Measurements from ENCODE around the gene CCDC71L.

CCDC71L gene

DNA sequence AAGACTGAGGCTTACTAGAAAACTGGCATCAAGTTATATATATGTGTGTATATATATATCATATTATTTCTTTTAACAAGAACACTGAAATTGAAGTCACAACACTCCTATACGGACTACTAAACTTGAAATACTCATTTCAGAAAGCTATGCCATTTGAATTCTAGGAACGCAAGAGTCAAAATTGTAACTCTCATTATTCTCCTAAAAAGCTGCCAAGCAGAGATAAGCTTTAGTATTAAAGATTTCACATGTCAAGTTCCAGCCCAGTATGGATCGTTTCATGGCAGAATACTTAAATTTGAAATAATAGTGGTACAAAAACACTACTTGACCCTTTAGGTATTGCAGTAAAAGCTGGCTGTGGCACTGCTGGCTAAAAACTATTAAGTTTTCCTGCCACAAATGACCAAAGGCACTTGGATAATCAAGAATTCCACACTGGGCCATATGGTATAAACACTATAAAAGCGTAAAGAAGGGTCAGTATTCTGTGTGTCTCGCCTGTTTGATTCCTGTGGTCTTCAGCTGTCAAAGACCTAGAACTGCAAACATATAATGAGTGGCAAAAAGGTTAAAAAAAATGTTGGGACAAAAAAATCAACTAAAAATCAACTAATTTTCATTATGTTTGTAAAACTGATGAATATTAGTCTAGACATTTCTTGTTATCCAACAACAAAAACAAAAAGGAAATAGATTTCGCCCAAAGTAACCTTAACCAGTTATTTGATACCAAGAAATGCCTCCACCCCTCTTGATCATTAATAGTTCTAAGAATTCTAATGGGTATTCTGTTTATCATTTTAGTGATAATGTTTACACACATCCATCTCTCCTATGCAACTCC, 2.4 kb downstream of the CCDC71L start:
- no peak for TF ChIP-seq ZBTB7A (IDR thresholded peaks at IDR 0.05; ENCODE audit: low read depth)
- no peak for TF ChIP-seq TEAD4 (IDR thresholded peaks at IDR 0.05)
- no peak for TF ChIP-seq FOXM1 (IDR thresholded peaks at IDR 0.05; ENCODE audit: borderline replicate concordance, low read depth)
- no peak for TF ChIP-seq TCF12 (IDR thresholded peaks at IDR 0.05; ENCODE audit: low read depth)
- no peak for TF ChIP-seq CREB1 (IDR thresholded peaks at IDR 0.05; ENCODE audit: low read depth)
- TF ChIP-seq NFIC (IDR thresholded peaks at IDR 0.05) = no peak

DNA sequence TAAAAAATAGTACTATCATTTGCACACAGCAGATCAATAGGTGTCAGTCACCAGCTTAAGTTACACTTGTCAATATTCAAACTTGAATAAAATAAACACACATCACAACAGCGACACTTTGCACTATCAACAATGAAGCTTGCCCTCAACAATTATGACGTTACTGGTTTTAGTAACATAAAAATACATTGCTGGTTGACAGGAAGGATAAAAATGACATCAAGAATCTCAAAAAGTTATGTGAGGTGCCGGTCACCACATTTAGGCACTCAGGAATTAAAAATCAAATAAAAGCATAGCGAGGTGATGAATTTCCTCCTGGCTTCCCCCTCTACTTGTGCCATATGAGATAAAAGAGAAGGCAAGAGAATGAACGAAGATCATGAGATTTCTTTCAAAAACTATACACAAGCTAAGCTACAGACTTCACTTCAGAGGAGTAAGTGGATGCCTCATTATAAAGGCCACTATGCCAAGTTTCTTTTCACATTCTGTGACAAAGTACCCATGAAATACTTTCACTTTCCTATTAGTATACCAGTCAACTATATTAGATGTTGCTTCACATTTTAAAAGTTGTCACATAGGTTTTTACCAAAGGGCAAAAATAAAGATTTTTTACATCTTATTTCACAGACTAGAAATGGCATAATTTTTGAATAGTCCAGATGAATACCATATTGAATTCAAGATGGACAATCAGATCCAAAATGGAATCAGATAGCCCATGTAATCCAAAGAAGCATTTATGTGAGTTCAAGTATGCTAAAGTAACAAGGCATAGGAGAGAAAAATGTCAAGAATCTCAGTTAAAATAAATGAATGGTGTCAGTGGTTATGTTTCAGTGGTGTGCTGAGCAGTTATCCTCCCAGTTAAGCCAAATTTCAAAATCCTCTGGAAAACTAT, 3.6 kb downstream of the CCDC71L start:
- no peak for TF ChIP-seq TCF12 (IDR thresholded peaks at IDR 0.05; ENCODE audit: low read depth)
- no peak for TF ChIP-seq CREB1 (IDR thresholded peaks at IDR 0.05; ENCODE audit: low read depth)
- TF ChIP-seq, protein P1, sequence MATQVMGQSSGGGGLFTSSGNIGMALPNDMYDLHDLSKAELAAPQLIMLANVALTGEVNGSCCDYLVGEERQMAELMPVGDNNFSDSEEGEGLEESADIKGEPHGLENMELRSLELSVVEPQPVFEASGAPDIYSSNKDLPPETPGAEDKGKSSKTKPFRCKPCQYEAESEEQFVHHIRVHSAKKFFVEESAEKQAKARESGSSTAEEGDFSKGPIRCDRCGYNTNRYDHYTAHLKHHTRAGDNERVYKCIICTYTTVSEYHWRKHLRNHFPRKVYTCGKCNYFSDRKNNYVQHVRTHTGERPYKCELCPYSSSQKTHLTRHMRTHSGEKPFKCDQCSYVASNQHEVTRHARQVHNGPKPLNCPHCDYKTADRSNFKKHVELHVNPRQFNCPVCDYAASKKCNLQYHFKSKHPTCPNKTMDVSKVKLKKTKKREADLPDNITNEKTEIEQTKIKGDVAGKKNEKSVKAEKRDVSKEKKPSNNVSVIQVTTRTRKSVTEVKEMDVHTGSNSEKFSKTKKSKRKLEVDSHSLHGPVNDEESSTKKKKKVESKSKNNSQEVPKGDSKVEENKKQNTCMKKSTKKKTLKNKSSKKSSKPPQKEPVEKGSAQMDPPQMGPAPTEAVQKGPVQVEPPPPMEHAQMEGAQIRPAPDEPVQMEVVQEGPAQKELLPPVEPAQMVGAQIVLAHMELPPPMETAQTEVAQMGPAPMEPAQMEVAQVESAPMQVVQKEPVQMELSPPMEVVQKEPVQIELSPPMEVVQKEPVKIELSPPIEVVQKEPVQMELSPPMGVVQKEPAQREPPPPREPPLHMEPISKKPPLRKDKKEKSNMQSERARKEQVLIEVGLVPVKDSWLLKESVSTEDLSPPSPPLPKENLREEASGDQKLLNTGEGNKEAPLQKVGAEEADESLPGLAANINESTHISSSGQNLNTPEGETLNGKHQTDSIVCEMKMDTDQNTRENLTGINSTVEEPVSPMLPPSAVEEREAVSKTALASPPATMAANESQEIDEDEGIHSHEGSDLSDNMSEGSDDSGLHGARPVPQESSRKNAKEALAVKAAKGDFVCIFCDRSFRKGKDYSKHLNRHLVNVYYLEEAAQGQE (IDR thresholded peaks at IDR 0.05; ENCODE audit: low read depth) = no peak
- TF ChIP-seq EP300 (IDR thresholded peaks at IDR 0.05; ENCODE audit: borderline replicate concordance) = no peak
- TF ChIP-seq YY1 (IDR thresholded peaks at IDR 0.05; ENCODE audit: low read depth) = no peak
- TF ChIP-seq EGR1 (IDR thresholded peaks at IDR 0.05) = no peak
- no peak for TF ChIP-seq NFIC (IDR thresholded peaks at IDR 0.05)
- TF ChIP-seq TEAD4 (IDR thresholded peaks at IDR 0.05) = no peak
- TF ChIP-seq CEBPB (IDR thresholded peaks at IDR 0.05) = no peak
- TF ChIP-seq, protein P2, sequence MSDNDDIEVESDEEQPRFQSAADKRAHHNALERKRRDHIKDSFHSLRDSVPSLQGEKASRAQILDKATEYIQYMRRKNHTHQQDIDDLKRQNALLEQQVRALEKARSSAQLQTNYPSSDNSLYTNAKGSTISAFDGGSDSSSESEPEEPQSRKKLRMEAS (IDR thresholded peaks at IDR 0.05) = no peak

DNA sequence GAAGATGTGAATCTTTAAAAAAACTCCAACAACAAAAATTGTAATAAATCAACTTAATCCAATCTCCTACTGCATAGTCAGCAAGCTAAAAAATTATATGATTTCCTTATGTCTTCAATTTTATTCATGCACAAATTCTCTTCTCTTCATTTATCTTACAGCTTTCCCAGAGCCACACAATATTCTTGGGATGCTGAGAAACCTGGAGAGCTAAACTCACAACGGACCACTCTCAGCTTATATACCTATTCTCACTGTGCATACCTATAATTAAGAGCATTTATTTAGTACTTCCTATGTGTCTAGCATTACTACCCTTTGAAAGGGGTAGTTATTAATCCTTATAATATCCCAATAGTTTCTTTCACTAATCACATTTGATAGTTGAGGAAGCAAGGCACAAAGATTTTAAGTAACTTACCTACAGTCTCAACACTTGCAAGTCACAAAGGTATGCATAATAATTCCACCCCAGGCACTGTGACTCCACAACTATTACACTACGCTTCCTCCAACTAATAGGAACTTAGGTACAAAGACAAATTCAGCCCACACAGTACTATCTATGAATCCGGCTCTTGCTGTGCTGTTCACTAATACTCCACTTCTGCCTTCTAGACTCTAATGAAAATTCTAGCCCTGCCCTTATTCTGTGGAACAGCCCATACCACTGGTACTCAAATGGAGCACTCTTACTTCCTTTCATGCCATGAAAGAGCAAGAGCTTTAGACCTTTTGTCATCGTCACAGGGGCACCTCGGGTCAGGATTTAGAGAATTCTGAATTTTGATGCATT, 5.1 kb downstream of the CCDC71L start:
- TF ChIP-seq CEBPB (IDR thresholded peaks at IDR 0.05) (no peak), TCF12 (IDR thresholded peaks at IDR 0.05; ENCODE audit: low read depth) (no peak), YY1 (IDR thresholded peaks at IDR 0.05; ENCODE audit: low read depth) (no peak), TEAD4 (IDR thresholded peaks at IDR 0.05) (no peak), TAF1 (IDR thresholded peaks at IDR 0.05; ENCODE audit: low read depth) (no peak), ZBTB7A (IDR thresholded peaks at IDR 0.05; ENCODE audit: low read depth) (no peak), FOXM1 (IDR thresholded peaks at IDR 0.05; ENCODE audit: borderline replicate concordance, low read depth) (no peak), EGR1 (IDR thresholded peaks at IDR 0.05) (no peak), NFIC (IDR thresholded peaks at IDR 0.05) (no peak), CREB1 (IDR thresholded peaks at IDR 0.05; ENCODE audit: low read depth) (no peak), EP300 (IDR thresholded peaks at IDR 0.05; ENCODE audit: borderline replicate concordance) (no peak)
- TF ChIP-seq, protein P3, sequence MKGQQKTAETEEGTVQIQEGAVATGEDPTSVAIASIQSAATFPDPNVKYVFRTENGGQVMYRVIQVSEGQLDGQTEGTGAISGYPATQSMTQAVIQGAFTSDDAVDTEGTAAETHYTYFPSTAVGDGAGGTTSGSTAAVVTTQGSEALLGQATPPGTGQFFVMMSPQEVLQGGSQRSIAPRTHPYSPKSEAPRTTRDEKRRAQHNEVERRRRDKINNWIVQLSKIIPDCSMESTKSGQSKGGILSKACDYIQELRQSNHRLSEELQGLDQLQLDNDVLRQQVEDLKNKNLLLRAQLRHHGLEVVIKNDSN (IDR thresholded peaks at IDR 0.05) = no peak
- TF ChIP-seq, protein P1 (IDR thresholded peaks at IDR 0.05; ENCODE audit: low read depth) = no peak
- TF ChIP-seq, protein P2 (IDR thresholded peaks at IDR 0.05) = no peak

DNA sequence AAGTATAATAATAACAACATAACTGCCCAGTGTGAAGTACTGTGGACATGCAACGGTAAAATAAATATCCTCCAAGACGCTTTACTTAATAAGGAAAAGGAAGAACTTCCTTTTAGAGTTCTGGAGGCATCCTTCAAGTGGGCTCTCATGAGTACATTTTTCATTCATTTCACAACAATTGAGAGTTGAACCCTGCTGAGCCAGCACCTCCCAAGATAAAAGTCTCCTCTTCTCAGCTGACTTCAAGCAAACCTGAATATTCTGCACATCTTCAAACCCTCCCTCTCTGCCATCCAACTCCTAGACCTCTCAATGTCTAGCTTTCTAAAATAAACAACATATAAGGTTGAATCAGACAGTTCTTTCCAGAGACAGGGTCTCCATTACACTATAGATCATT, 7.5 kb downstream of the CCDC71L start:
- TF ChIP-seq CEBPB (IDR thresholded peaks at IDR 0.05) = no peak
- no peak for TF ChIP-seq FOXM1 (IDR thresholded peaks at IDR 0.05; ENCODE audit: borderline replicate concordance, low read depth)
- no peak for TF ChIP-seq TCF12 (IDR thresholded peaks at IDR 0.05; ENCODE audit: low read depth)
- TF ChIP-seq ZBTB7A (IDR thresholded peaks at IDR 0.05; ENCODE audit: low read depth) = no peak
- TF ChIP-seq, protein P2 (IDR thresholded peaks at IDR 0.05) = no peak
- no peak for TF ChIP-seq CREB1 (IDR thresholded peaks at IDR 0.05; ENCODE audit: low read depth)
- no peak for TF ChIP-seq NFIC (IDR thresholded peaks at IDR 0.05)

DNA sequence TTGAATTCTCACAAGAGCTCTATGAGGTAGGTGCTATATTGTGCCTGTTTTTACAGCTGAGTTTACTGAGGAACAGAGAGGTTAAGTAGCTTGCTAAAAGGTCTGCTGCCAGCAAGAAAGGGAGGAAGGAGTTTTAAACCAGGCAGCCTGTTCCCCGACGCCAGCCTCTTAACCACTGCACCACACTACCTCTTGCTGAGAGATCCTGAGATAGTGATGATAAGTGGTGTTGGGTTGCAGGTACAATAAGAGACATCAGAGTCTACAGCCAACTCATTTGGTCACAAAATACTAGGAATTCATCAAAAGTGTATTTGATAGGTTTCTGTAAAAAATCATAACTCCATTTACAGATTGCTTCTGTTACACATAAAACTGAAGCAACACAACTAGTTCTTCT, 8.0 kb downstream of the CCDC71L start:
- TF ChIP-seq NFIC (IDR thresholded peaks at IDR 0.05) (no peak), ZBTB7A (IDR thresholded peaks at IDR 0.05; ENCODE audit: low read depth) (no peak), TEAD4 (IDR thresholded peaks at IDR 0.05) (no peak), RAD21 (IDR thresholded peaks at IDR 0.05; ENCODE audit: low read depth) (no peak)
- TF ChIP-seq, protein P2 (IDR thresholded peaks at IDR 0.05) = no peak
